Fibroblast of skin of right quadriceps (primary cell): Measurements from ENCODE around the gene PRRT3.
"Not testable (repeated sequence)": the region's sequence is repeated elsewhere in the genome, so short reads cannot be mapped to it uniquely, and the experiment has no call there.

Experiments
- DNase-seq: peaks from one replicate; pipeline ENCODE4 v3.0.0-alpha.2; 2013

Gene PRRT3

GRCh38 chr3:9947025-9947995 is 4.9 kb downstream of the PRRT3 start:
- peak; percentile 61 for DNase-seq

- peak; percentile 87 for DNase-seq
Observed at GRCh38 chr3:9946112-9947024, 5.8 kb downstream of the PRRT3 start.

- DNase-seq = no peak
Observed at GRCh38 chr3:9945358-9945757, 6.8 kb downstream of the PRRT3 start.

GRCh38 chr3:9944271-9944670 is 7.9 kb downstream of the PRRT3 start:
- DNase-seq = no peak

- DNase-seq = no peak
Observed at GRCh38 chr3:9942934-9943690, 9.1 kb downstream of the PRRT3 start.

GRCh38 chr3:9942164-9942563 is 10.0 kb downstream of the PRRT3 start:
- no peak for DNase-seq

- DNase-seq = no peak
Observed at GRCh38 chr3:9940746-9941145, 11.5 kb downstream of the PRRT3 start.

GRCh38 chr3:9939906-9940305 is 12.3 kb downstream of the PRRT3 start:
- DNase-seq = not testable (repeated sequence)

- DNase-seq = no peak
Observed at GRCh38 chr3:9938966-9939365, 13.2 kb downstream of the PRRT3 start.

GRCh38 chr3:9937486-9938238 is 14.5 kb downstream of the PRRT3 start:
- no peak for DNase-seq

- no peak for DNase-seq
Observed at GRCh38 chr3:9935966-9936510, 16.2 kb downstream of the PRRT3 start.

GRCh38 chr3:9934993-9935392 is 17.2 kb downstream of the PRRT3 start:
- no peak for DNase-seq

GRCh38 chr3:9934235-9934621 is 18.0 kb downstream of the PRRT3 start:
- no peak for DNase-seq

GRCh38 chr3:9933561-9934234 is 18.5 kb downstream of the PRRT3 start, which contains the start of gene CRELD1:
Gene CRELD1 (plus strand): TSS chr3:9933834. CDS start chr3:9934439, 605 bp downstream.
- DNase-seq = peak; percentile 84

GRCh38 chr3:9932843-9933560 is 19.2 kb downstream of the PRRT3 start:
- DNase-seq = peak; percentile 71

- no peak for DNase-seq
Observed at GRCh38 chr3:9932535-9932842, 19.7 kb downstream of the PRRT3 start.

GRCh38 chr3:9930804-9931418 is 21.3 kb downstream of the PRRT3 start:
- DNase-seq = no peak

- no peak for DNase-seq
Observed at GRCh38 chr3:9928158-9928557, 24.1 kb downstream of the PRRT3 start.

GRCh38 chr3:9918261-9919038 is 33.8 kb downstream of the PRRT3 start:
- no peak for DNase-seq
